Measurements from ENCODE around the gene CALM1.

- no peak for TF ChIP-seq CTCF (IDR thresholded peaks at IDR 0.05)
- no peak for TF ChIP-seq ZFX (IDR thresholded peaks at IDR 0.05; ENCODE audit: borderline replicate concordance)
Observed at GRCh38 chr14:90398315-90398839, 1.5 kb downstream of the CALM1 start.
